ENCODE data around the gene NEK1. TPM values are rescaled to one million over a fixed set of nuclear protein-coding genes. Genes with fewer than 3 reads are reported as not detected.

The NEK1 gene
- total RNA-seq, 4 donors from 2014 or later, result 6.0 to 18.2 (median 7.1) TPM

DNA sequence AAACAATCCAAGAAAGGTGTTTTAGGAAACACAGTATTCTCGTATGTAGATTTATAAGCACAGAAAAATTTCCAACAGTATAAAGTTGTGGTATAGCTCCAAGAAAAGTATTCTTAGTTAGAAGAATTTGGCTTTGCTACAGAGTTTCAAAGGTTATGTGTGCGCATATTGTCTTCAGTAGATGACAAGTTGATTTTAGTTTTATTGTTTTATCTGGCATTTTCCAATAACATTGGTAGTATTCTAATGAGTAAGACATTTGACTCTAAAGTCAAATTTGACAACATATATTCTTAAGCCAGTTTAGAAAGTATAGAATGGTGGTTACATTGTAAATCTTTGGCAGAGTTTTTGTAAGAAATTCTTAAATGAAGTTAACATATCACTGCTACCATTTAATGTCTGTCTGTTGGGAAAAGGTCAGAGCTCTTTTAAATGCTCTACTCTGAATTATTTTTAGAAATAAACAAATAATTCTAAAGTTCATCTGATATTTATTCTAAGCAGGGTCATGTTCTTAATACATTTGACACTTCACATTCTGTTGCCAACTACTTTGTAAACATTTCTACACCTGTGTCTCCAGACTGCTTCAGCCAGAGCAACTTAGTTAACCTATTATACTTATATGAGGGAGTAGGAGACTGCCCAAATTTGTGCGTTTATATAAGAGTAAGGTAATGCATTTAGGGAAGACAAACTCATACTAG is 38.0 kb upstream of the NEK1 start:
- DNase-seq, result no peak
- TF ChIP-seq, protein P1, sequence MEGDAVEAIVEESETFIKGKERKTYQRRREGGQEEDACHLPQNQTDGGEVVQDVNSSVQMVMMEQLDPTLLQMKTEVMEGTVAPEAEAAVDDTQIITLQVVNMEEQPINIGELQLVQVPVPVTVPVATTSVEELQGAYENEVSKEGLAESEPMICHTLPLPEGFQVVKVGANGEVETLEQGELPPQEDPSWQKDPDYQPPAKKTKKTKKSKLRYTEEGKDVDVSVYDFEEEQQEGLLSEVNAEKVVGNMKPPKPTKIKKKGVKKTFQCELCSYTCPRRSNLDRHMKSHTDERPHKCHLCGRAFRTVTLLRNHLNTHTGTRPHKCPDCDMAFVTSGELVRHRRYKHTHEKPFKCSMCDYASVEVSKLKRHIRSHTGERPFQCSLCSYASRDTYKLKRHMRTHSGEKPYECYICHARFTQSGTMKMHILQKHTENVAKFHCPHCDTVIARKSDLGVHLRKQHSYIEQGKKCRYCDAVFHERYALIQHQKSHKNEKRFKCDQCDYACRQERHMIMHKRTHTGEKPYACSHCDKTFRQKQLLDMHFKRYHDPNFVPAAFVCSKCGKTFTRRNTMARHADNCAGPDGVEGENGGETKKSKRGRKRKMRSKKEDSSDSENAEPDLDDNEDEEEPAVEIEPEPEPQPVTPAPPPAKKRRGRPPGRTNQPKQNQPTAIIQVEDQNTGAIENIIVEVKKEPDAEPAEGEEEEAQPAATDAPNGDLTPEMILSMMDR (IDR thresholded peaks at IDR 0.05), result no peak
- no peak for TF ChIP-seq POLR2A (IDR thresholded peaks at IDR 0.05)
- no peaks in the 10 kb centered on the region for H3K9me3 ChIP-seq
- H3K27ac ChIP-seq, result no peak overlapping the region
- peaks cover 0 to 7% (median 0%) of the 10 kb centered on the region in 4 donors for H3K4me1 ChIP-seq
- H3K36me3 ChIP-seq, result no peaks in the 10 kb centered on the region
- H3K4me3 ChIP-seq, result no peak overlapping the region
- H3K27me3 ChIP-seq, result no peaks in the 10 kb centered on the region

DNA sequence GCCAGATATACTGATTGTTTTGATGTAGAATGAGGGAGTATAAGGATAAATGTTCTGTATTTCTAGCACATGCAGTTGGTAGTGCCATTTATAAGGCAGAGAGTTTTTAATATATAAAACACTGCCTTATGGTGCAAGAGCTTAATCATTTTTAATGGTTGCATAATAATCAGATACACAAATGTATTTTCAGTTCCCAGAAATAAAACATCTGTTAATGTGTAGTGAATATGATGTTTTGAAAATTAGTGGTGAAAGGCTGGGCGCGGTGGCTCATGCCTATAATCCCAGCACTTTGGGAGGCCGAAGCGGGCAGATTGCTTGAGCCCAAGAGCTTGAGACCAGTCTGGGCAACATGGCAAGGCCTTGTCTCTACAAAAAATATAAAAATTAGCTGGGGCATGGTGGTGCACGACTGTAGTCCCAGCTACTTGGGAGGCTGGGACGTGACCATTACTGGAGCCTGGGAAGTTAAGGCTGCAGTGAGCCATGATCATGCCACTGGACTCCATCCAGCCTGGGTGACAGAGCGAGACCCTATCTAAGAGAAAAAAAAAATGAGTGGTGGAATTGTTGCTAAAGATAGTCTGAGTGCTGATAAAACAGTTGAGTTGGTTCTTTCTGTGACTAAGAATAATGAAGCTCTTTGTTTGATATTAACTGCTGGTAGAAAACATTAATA is 37.3 kb upstream of the NEK1 start:
- H3K27ac ChIP-seq, result no peak overlapping the region
- H3K9me3 ChIP-seq, result no peaks in the 10 kb centered on the region
- no peak overlapping the region for H3K4me3 ChIP-seq
- H3K27me3 ChIP-seq, result no peaks in the 10 kb centered on the region
- DNase-seq, result no peak
- no peak for TF ChIP-seq POLR2A (IDR thresholded peaks at IDR 0.05)
- TF ChIP-seq, protein P1 (IDR thresholded peaks at IDR 0.05), result no peak
- H3K4me1 ChIP-seq, result peaks cover 0 to 7% (median 0%) of the 10 kb centered on the region in 4 donors
- peaks cover 0 to 3% (median 0%) of the 10 kb centered on the region in 3 donors for H3K36me3 ChIP-seq

DNA sequence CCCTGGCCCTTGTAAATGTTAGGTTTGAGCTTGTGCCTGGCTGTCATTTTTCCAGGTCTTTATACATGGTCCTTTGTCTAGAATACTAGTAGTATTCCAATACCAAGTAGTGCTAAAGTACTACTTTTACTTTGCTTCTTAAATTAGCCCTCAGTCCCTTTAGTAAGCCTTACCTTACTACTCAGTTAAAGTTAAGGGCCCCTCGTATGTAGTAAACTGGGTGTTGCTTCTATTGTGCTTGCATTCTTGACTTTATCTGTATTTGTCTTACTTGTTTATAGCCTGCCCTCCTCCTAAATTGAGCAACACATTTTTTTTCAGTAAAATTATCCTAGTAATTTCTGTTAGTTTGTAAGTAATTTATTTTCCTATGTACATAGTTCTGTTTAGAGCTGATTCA is 33.2 kb upstream of the NEK1 start:
- Histone ChIP-seq H3K9me3 (no peaks in the 10 kb centered on the region), H3K27me3 (no peaks in the 10 kb centered on the region), H3K4me3 (no peak overlapping the region), H3K36me3 (peaks cover 0 to 18% (median 0%) of the 10 kb centered on the region in 3 donors), H3K27ac (no peak overlapping the region), H3K4me1 (peaks cover 0 to 7% (median 0%) of the 10 kb centered on the region in 4 donors)
- TF ChIP-seq, protein P1 (IDR thresholded peaks at IDR 0.05), result no peak
- TF ChIP-seq POLR2A (IDR thresholded peaks at IDR 0.05), result no peak
- no peak for DNase-seq

DNA sequence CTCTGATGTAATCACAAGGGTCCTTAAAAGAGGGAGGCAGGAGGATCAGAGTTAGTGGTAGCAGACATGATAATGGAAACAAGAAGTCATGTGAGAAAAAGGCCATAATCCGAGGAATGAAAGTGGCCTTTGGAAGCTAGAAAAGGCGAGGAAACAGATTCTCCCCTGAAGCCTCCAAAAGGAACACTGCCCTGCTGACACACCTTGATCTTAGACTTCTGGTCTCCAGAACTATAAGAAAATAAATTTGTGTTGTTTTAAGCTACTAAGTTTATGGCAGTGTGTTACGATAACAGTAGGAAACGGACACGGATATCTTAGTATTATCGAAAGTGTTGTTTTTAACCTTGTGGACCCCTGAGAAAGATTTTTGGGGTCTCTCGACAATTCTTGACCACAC is 32.4 kb upstream of the NEK1 start:
- DNase-seq, result no peak
- no peak overlapping the region for H3K27ac ChIP-seq
- no peak for TF ChIP-seq POLR2A (IDR thresholded peaks at IDR 0.05)
- TF ChIP-seq, protein P1 (IDR thresholded peaks at IDR 0.05), result no peak
- H3K27me3 ChIP-seq, result no peaks in the 10 kb centered on the region
- no peaks in the 10 kb centered on the region for H3K9me3 ChIP-seq
- peaks cover 0 to 5% (median 0%) of the 10 kb centered on the region in 4 donors for H3K4me1 ChIP-seq
- peaks cover 0 to 21% (median 0%) of the 10 kb centered on the region in 3 donors for H3K36me3 ChIP-seq
- no peak overlapping the region for H3K4me3 ChIP-seq

DNA sequence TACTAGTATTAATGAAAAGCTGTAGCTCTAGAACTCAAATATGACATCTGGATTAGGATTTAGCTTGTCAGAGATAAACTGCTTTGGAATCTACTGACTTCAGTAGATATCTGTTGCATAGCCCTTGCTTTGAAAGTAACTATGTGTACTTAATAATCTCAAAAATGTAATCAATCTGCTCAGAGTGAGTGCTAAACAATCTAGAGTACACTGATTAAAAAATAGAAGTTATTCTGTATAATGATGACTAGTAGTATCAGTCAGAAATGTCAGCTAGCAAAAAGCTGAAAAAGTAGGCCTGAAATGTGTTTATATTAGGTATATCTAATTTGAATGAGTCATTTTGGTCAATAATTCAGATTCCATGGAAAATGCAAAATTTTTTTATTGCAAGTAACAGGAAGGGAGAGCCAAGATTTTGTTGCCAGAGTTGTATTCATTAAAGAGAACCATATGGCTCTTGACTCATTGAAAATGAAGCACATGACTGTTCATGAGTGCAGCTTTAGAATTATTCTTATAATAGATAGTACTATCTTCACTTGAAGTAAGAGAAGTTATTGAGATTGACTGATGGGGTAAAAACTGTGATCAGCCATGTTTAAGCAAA is 28.0 kb upstream of the NEK1 start:
- H3K9me3 ChIP-seq, result no peaks in the 10 kb centered on the region

More for the DNA sequence above, 28.0 kb upstream of the NEK1 start:
- DNase-seq, result no peak
- H3K27me3 ChIP-seq, result no peaks in the 10 kb centered on the region
- H3K27ac ChIP-seq, result no peak overlapping the region
- no peak for TF ChIP-seq POLR2A (IDR thresholded peaks at IDR 0.05)
- TF ChIP-seq, protein P1 (IDR thresholded peaks at IDR 0.05), result no peak
- no peaks in the 10 kb centered on the region for H3K4me1 ChIP-seq
- no peak overlapping the region for H3K4me3 ChIP-seq
- H3K36me3 ChIP-seq, result peaks cover 0 to 25% (median 0%) of the 10 kb centered on the region in 3 donors
